K562 (cell line): ENCODE data around the gene FHDC1. TPM values are rescaled to one million over a fixed set of nuclear protein-coding genes. Genes with fewer than 3 reads are reported as not detected.

Experiments used
- ATAC-seq: fragments of 200-7000 bp; cut with Tn5 transposase; 3 replicates; pipeline ENCODE4 v1.9.1; 2020; ENCODE audit warnings: moderate library complexity
- BruUV-seq: library from RNA; stranded (reverse); fragments of 400-500 nt; replicated peaks from 2 replicates; lab custom pipeline; 2021; lab: Mats Ljungman, UMichigan
- CTCF ChIA-PET: fragments of 300-600 bp; formaldehyde crosslinking; extraction: SDS; loops from one replicate; lab custom pipeline; 2021; ENCODE audit warnings: low intra/inter-chr PET ratio; lab: Yijun Ruan, JAX
- POLR2A ChIA-PET: fragments of 300-600, 350-650 bp; sonication (Branson Sonifier 250); formaldehyde crosslinking; extraction: SDS; loops from one replicate; lab custom pipeline; 2021; ENCODE audit warnings: antibody characterized with exemption, inconsistent platforms; lab: Yijun Ruan, JAX
- DNase-seq, 4 experiments: peaks; one replicate each; pipeline versions ENCODE4 v3.0.0 to v3.0.0-alpha.2; 2011 to 2018; ENCODE audit warnings: low spot score in 3 of 4, mixed read lengths in 3 of 4; ENCODE audit errors: extremely low read depth in 1 of 4
- FAIRE-seq: peaks from 2 replicates; lab custom pipeline; 2011; peaks lifted over from hg19 to GRCh38; lab: Jason Lieb, UNC
- H2AFZ ChIP-seq: 2 replicates; pipeline ENCODE4 v1.6.0; 2011; ENCODE audit warnings: low read depth, low read length, control low read depth, inconsistent platforms
- H3K27ac ChIP-seq: fragments of 200-600 bp; 3 replicates; pipeline ENCODE4 v1.8.0; 2011; ENCODE audit warnings: low read depth, mild to moderate bottlenecking, control low read depth, inconsistent platforms, low read length, moderate library complexity, mixed read lengths; ENCODE audit errors: extremely low read depth
- H3K27me3 ChIP-seq, 2 experiments: fragments of 300-600 bp in 1 of 2; 2 replicates in 1 of 2; 3 replicates in 1 of 2; pipeline versions ENCODE4 v1.6.0 to v1.8.0; 2011; ENCODE audit warnings: inconsistent platforms in 2 of 2, low read length in 2 of 2, mild to moderate bottlenecking in 1 of 2, mixed read lengths in 1 of 2, moderate library complexity in 1 of 2; ENCODE audit not compliant: control insufficient read depth in 2 of 2, insufficient read depth in 2 of 2
- H3K36me3 ChIP-seq: fragments of 300-600 bp; 3 replicates; pipeline ENCODE4 v1.8.0; 2011; ENCODE audit warnings: mild to moderate bottlenecking, low read length, inconsistent platforms; ENCODE audit not compliant: control insufficient read depth, insufficient read depth
- H3K4me1 ChIP-seq, 2 experiments: fragments of 200-600 bp in 1 of 2; replicated peaks in 1 of 2; 2 replicates in 1 of 2; 3 replicates in 1 of 2; pipeline versions ENCODE4 v1.5.1 to v1.8.0; 2011; ENCODE audit warnings: inconsistent platforms in 2 of 2, low read length in 2 of 2, mild to moderate bottlenecking in 1 of 2, mixed read lengths in 1 of 2, moderate library complexity in 1 of 2; ENCODE audit not compliant: control insufficient read depth in 2 of 2, insufficient read depth in 2 of 2
- H3K4me2 ChIP-seq: 2 replicates; pipeline ENCODE4 v1.6.1; 2011; ENCODE audit warnings: low read length, control low read depth, inconsistent platforms, mixed read lengths; ENCODE audit not compliant: insufficient read depth
- H3K4me3 ChIP-seq: fragments of 200-600 bp; sonication (generic), shearing (Covaris generic); 2 replicates; pipeline ENCODE4 v1.5.1; 2016; ENCODE audit warnings: control low read depth, inconsistent platforms
- H3K79me2 ChIP-seq: fragments of 200-600 bp; 3 replicates; pipeline ENCODE4 v1.8.0; 2011; ENCODE audit warnings: low read length, inconsistent platforms; ENCODE audit not compliant: control insufficient read depth, insufficient read depth
- H3K9ac ChIP-seq, 2 experiments: 2 replicates each; pipeline versions ENCODE4 v1.6.0 to v1.6.1; 2011; ENCODE audit warnings: low read depth in 2 of 2, low read length in 2 of 2, control low read depth in 1 of 2, inconsistent platforms in 1 of 2, mild to moderate bottlenecking in 1 of 2, mixed read lengths in 1 of 2; ENCODE audit not compliant: insufficient read depth in 1 of 2
- H3K9me1 ChIP-seq: one replicate; pipeline ENCODE4 v1.6.0; 2011; ENCODE audit warnings: inconsistent platforms, mild to moderate bottlenecking, low read length, moderate library complexity; ENCODE audit not compliant: control insufficient read depth, insufficient read depth
- H3K9me3 ChIP-seq: replicated peaks from 2 replicates; pipeline ENCODE4 v1.5.1; 2011; ENCODE audit warnings: low read depth, low read length, inconsistent platforms; ENCODE audit not compliant: control insufficient read depth, insufficient read depth
- H4K20me1 ChIP-seq: replicated peaks from 2 replicates; pipeline ENCODE4 v1.6.1; 2011; ENCODE audit warnings: low read length, inconsistent platforms, mixed read lengths; ENCODE audit not compliant: control insufficient read depth, insufficient read depth
- E2F8 ChIP-seq: fragments of 450-650 bp; IDR thresholded peaks from 2 replicates; pipeline ENCODE4 v1.7.1; 2018; ENCODE audit warnings: mild to moderate bottlenecking, low read depth; ENCODE audit not compliant: partially characterized antibody
- GABPA ChIP-seq: fragments of 200-800 bp; sonication (Bioruptor generic); conservative IDR thresholded peaks from 2 replicates; pipeline ENCODE4 v1.6.1; 2016; ENCODE audit warnings: low read depth, missing genetic modification characterization, missing compliant biosample characterization
- L3MBTL2 ChIP-seq: fragments of 450-650 bp; IDR thresholded peaks from 2 replicates; pipeline ENCODE4 v1.6.1; 2016; ENCODE audit warnings: mild to moderate bottlenecking, moderate library complexity
- MLLT1 ChIP-seq, 2 experiments: fragments of 450-650 bp; IDR thresholded peaks; 2 replicates each; pipeline ENCODE4 v1.6.1; 2016
- PML ChIP-seq: IDR thresholded peaks from 2 replicates; pipeline ENCODE4 v1.6.1; 2012; ENCODE audit warnings: low read length, inconsistent platforms
- RBM25 ChIP-seq: fragments of 200-400 bp; formaldehyde crosslinking; IDR thresholded peaks from 2 replicates; pipeline ENCODE4 v1.6.1; 2018; ENCODE audit warnings: low read length, low read depth, moderate library complexity; ENCODE audit not compliant: severe bottlenecking
- SIX5 ChIP-seq, 2 experiments: IDR thresholded peaks; 2 replicates each; pipeline ENCODE4 v1.6.1; 2011; ENCODE audit warnings: low read length in 2 of 2, borderline replicate concordance in 1 of 2, low read depth in 1 of 2, mild to moderate bottlenecking in 1 of 2, moderate library complexity in 1 of 2; ENCODE audit not compliant: insufficient read depth in 1 of 2
- ZC3H11A ChIP-seq: IDR thresholded peaks from 2 replicates; pipeline ENCODE4 v1.6.1; 2012; ENCODE audit warnings: low read depth, low read length, improper control_type of control experiment
- ZC3H8 ChIP-seq: fragments of 450-650 bp; IDR thresholded peaks from 2 replicates; pipeline ENCODE4 v1.6.1; 2017
- ZKSCAN1 ChIP-seq: fragments of 150-350 bp; IDR thresholded peaks from 2 replicates; pipeline ENCODE4 v1.6.1; 2016; ENCODE audit warnings: low read depth, low read length
- ZNF175 ChIP-seq: fragments of 200-800 bp; sonication (Bioruptor generic); IDR thresholded peaks from 2 replicates; pipeline ENCODE4 v1.6.1; 2016; ENCODE audit warnings: low read depth, mild to moderate bottlenecking, missing genetic modification characterization, missing compliant biosample characterization
- ZNF583 ChIP-seq: fragments of 250-450 bp; sonication (Bioruptor Pico); IDR thresholded peaks from 2 replicates; pipeline ENCODE4 v1.4.0; 2020
- WGBS: fragments of 100-300 bp; shearing (Covaris generic); methylation state at CpG from one replicate; pipeline ENCODE4 v1.1.6; 2016; ENCODE audit warnings: low coverage, mixed read lengths; ENCODE audit not compliant: insufficient coverage; ENCODE audit errors: missing lambda C conversion rate; 5-methylcytosine and 5-hydroxymethylcytosine counted together
- in situ Hi-C: fragments of 300-500 bp; cut with MboI; formaldehyde crosslinking; loops from 4 replicates; pipeline ENCODE4 v1.15.0; 2018; ENCODE audit warnings: inconsistent platforms, mixed read lengths
- intact Hi-C: fragments of 100-400 bp; cut with micrococcal nuclease; formaldehyde crosslinking; loops from 2 replicates; pipeline ENCODE4 v1.14.2; 2022
- polyA plus RNA-seq, 8 experiments: library from polyadenylated mRNA; depleted of rRNA in 4 of 8; stranded (reverse) in 5 of 8; unstranded in 3 of 8; fragments of >200 nt; fragmentation: Nextera tagmentation in 2 of 8; fragmentation: Illumina TruSeq in 1 of 8; extraction: Ambion mirVana in 2 of 8; extraction: Trizol in 1 of 8; gene quantifications; 2 replicates each; pipeline versions ENCODE4 v1.2.1 to v1.2.3, GENCODE V29; 2011 to 2014; ENCODE audit warnings: inconsistent platforms in 1 of 8, missing spikeins in 1 of 8
- total RNA-seq, 7 experiments: library from RNA; depleted of rRNA in 6 of 7; stranded (reverse); fragments of >200 nt in 6 of 7; fragmentation: Illumina TruSeq in 2 of 7; extraction: Trizol in 2 of 7; gene quantifications; 2 replicates each; pipeline versions ENCODE4 v1.2.1 to v1.2.3, GENCODE V29; 2011 to 2021; ENCODE audit warnings: low replicate concordance in 1 of 7

The FHDC1 gene
- total and polyA plus RNA-seq, 9 of the 15 experiments (the other 6 are each of a cell fraction or from before 2014, with no cell fraction given) = 0.01 to 0.43 (median 0.07) TPM

GRCh38 chr4:153024466-153024865 is 88.3 kb downstream of the FHDC1 start:
- Histone ChIP-seq H3K9ac (no peak overlapping the region), H3K4me1 (peaks cover 5 to 11% of the 10 kb centered on the region in 2 experiments; a peak in 3 of 5 replicates), H3K79me2 (no peaks in the 10 kb centered on the region), H3K4me2 (peak overlapping the region; percentile 59; the same call in 1 of the 2 replicates), H3K4me3 (no peak overlapping the region), H3K27me3 (peaks cover 0 to 35% of the 10 kb centered on the region in 2 experiments; a peak in 3 of 5 replicates), H4K20me1 (no peaks in the 10 kb centered on the region), H3K36me3 (no peaks in the 10 kb centered on the region), H2AFZ (no peak overlapping the region), H3K9me1 (no peaks in the 10 kb centered on the region), H3K27ac (no peak overlapping the region), H3K9me3 (0 out of 2 replicates have a peak, but pooled peaks cover 3% of the 10 kb centered on the region)
- TF ChIP-seq E2F8 (no peak), L3MBTL2 (no peak), ZKSCAN1 (no peak), PML (no peak), SIX5 (IDR thresholded peaks at IDR 0.05; ENCODE audit: borderline replicate concordance in 1 of 2, insufficient read depth in 1 of 2, low read depth in 1 of 2, low read length in 2 of 2) (no peak), MLLT1 (IDR thresholded peaks at IDR 0.05) (no peak), ZNF583 (CRISPR knock-in tag) (no peak), GABPA (tag) (no peak), ZNF175 (CRISPR knock-in tag) (no peak), RBM25 (no peak), ZC3H8 (no peak), ZC3H11A (no peak)
- peak; percentile 35 for FAIRE-seq
- intact Hi-C loops = no loop called here
- in situ Hi-C loops = no loop called here
- DNase-seq = no peak
- 18% methylated on average over 6 of the region's 6 CpGs for WGBS
- CTCF ChIA-PET = no interaction called here
- no peak for ATAC-seq
- POLR2A ChIA-PET = no interaction called here
- no TSS peak for BruUV-seq
